ENCODE data around the gene LRRC14B. TPM values are rescaled to one million over a fixed set of nuclear protein-coding genes. Genes with fewer than 3 reads are reported as not detected.
"Not testable (repeated sequence)": the region's sequence is repeated elsewhere in the genome, so short reads cannot be mapped to it uniquely, and the experiment has no call there.

LRRC14B gene
- total and polyA plus RNA-seq, 7 donors, result 0.66 TPM; not detected in 6

- TF ChIP-seq POLR2A (IDR thresholded peaks at IDR 0.05) (no peak), EP300 (IDR thresholded peaks at IDR 0.05) (no peak), POLR2AphosphoS5 (IDR thresholded peaks at IDR 0.05) (no peak), CTCF (IDR thresholded peaks at IDR 0.05) (no peak)
These were observed 34.0 kb downstream of the LRRC14B start for GRCh38 chr5:225334-225733.

GRCh38 chr5:227375-227774 is 36.1 kb downstream of the LRRC14B start:
- DNase-seq; H3K9me3 ChIP-seq; H3K4me3 ChIP-seq; H3K27ac ChIP-seq; intact Hi-C loops (cut with DNase I); H3K27me3 ChIP-seq; H3K4me1 ChIP-seq: not testable (repeated sequence)
- H3K36me3 ChIP-seq, result peaks cover 18 to 88% (median 60%) of the 10 kb centered on the region in 4 donors
- 91 to 96% methylated on average over 15 to 17 of the region's 17 CpGs for WGBS, 2 donors

More at GRCh38 chr5:225334-225733, 34.0 kb downstream of the LRRC14B start:
- no peaks in the 10 kb centered on the region for H3K9me3 ChIP-seq
- H3K27ac ChIP-seq, result no peak overlapping the region
- peaks cover 14 to 67% (median 55%) of the 10 kb centered on the region in 4 donors for H3K36me3 ChIP-seq
- no peak overlapping the region for H3K4me3 ChIP-seq
- peaks cover 0 to 19% (median 9%) of the 10 kb centered on the region in 4 donors for H3K4me1 ChIP-seq
- no peak for DNase-seq
- WGBS, 2 donors, result 95 to 97% methylated on average over 14 of the region's 14 CpGs
- H3K27me3 ChIP-seq, result no peaks in the 10 kb centered on the region
- intact Hi-C loops (cut with DNase I), result no loop called here

GRCh38 chr5:228886-229285 is 37.6 kb downstream of the LRRC14B start:
- 77 to 96% methylated on average over 3 of the region's 3 CpGs for WGBS, 2 donors
- no peak overlapping the region for H3K4me3 ChIP-seq
- no peaks in the 10 kb centered on the region for H3K9me3 ChIP-seq
- no peak overlapping the region for H3K27ac ChIP-seq
- TF ChIP-seq EP300 (IDR thresholded peaks at IDR 0.05) (no peak), POLR2AphosphoS5 (IDR thresholded peaks at IDR 0.05) (no peak)
- no peaks in the 10 kb centered on the region for H3K27me3 ChIP-seq
- DNase-seq, result no peak
- intact Hi-C loops (cut with DNase I), result no loop called here
- H3K4me1 ChIP-seq, result no peaks in the 10 kb centered on the region
- H3K36me3 ChIP-seq, result peaks cover 18 to 100% (median 67%) of the 10 kb centered on the region in 4 donors

GRCh38 chr5:230711-231110 is 39.4 kb downstream of the LRRC14B start:
- H3K36me3 ChIP-seq, result peaks cover 29 to 99% (median 61%) of the 10 kb centered on the region in 4 donors

GRCh38 chr5:231661-232060 is 40.4 kb downstream of the LRRC14B start:
- H3K9me3 ChIP-seq, result no peaks in the 10 kb centered on the region
- no peaks in the 10 kb centered on the region for H3K4me1 ChIP-seq
- DNase-seq, result no peak
- H3K27me3 ChIP-seq, result no peaks in the 10 kb centered on the region
- intact Hi-C loops (cut with DNase I), result no loop called here
- no peak overlapping the region for H3K27ac ChIP-seq
- no peak overlapping the region for H3K4me3 ChIP-seq
- WGBS, 2 donors, result 89% methylated on average over 13 of the region's 13 CpGs
- H3K36me3 ChIP-seq, result peaks cover 29 to 99% (median 55%) of the 10 kb centered on the region in 4 donors
- TF ChIP-seq CTCF (IDR thresholded peaks at IDR 0.05), result no peak
- no peak for TF ChIP-seq POLR2A (IDR thresholded peaks at IDR 0.05)
- no peak for TF ChIP-seq POLR2AphosphoS5 (IDR thresholded peaks at IDR 0.05)
- no peak for TF ChIP-seq EP300 (IDR thresholded peaks at IDR 0.05)

More at GRCh38 chr5:230711-231110, 39.4 kb downstream of the LRRC14B start:
- Histone ChIP-seq H3K4me3 (no peak overlapping the region), H3K9me3 (no peaks in the 10 kb centered on the region), H3K27ac (no peak overlapping the region), H3K4me1 (no peaks in the 10 kb centered on the region), H3K27me3 (no peaks in the 10 kb centered on the region)
- 91 to 96% methylated on average over 14 of the region's 14 CpGs for WGBS, 2 donors
- intact Hi-C loops (cut with DNase I), result no loop called here
- TF ChIP-seq EP300 (IDR thresholded peaks at IDR 0.05), result no peak
- no peak for TF ChIP-seq CTCF (IDR thresholded peaks at IDR 0.05)
- TF ChIP-seq POLR2A (IDR thresholded peaks at IDR 0.05), result no peak
- TF ChIP-seq POLR2AphosphoS5 (IDR thresholded peaks at IDR 0.05), result no peak
- no peak for DNase-seq

GRCh38 chr5:233426-233825 is 42.1 kb downstream of the LRRC14B start:
- peaks cover 16 to 95% (median 46%) of the 10 kb centered on the region in 4 donors for H3K36me3 ChIP-seq
- H3K4me3 ChIP-seq; intact Hi-C loops (cut with DNase I); H3K4me1 ChIP-seq; H3K27ac ChIP-seq; H3K9me3 ChIP-seq; DNase-seq; H3K27me3 ChIP-seq: not testable (repeated sequence)
- 97% methylated on average over 20 of the region's 20 CpGs for WGBS, 2 donors

Measured in sigmoid colon (tissue), 7 donors.